Middle frontal gyrus (tissue), 1 donor: ENCODE data around the gene RASD1.
"Not testable (repeated sequence)": the region's sequence is repeated elsewhere in the genome, so short reads cannot be mapped to it uniquely, and the experiment has no call there.

Source experiments
- DNase-seq: peaks from one replicate; pipeline ENCODE4 v3.0.0-alpha.2; 2015; ENCODE audit warnings: low spot score; ENCODE audit errors: extremely low spot score

The RASD1 gene

DNA sequence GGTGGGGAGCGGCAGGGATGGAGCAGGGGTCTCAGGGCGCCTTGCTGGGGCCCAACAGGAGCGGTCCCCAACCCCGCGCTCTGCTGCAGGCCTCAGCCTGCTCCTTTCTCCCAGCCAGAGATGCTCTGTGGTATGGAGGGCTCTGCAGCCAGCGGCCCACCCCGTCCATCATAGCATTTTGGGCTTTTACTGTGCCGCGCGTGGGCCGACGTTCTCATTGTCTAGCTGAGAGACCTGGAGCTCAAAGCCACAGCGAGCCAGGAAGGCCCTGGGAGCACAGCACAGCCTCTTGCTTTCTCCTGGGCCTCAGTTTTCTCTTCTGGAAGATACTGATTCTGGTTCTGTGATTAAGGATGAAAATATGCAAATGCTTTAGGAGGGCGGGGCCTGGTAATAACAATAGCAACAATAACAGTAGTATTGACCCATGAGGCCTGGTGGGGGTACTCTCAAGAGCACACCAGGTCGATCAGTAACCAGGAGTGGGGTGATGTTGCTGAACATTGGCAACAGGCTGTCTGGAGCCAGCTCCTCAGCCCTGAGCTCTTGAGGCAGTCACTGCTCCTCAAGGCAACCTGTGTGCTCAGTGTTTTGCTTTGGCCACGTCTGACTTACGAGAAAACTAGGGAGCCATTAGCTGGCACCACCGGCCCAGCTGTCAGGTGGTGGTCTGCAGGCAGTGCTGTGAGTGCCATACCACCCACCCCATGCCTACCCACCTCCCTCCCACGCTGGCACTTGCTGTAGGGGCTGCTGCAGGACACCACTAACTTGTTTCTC lies 1.1 kb upstream of the RASD1 start:
- no peak for DNase-seq

DNA sequence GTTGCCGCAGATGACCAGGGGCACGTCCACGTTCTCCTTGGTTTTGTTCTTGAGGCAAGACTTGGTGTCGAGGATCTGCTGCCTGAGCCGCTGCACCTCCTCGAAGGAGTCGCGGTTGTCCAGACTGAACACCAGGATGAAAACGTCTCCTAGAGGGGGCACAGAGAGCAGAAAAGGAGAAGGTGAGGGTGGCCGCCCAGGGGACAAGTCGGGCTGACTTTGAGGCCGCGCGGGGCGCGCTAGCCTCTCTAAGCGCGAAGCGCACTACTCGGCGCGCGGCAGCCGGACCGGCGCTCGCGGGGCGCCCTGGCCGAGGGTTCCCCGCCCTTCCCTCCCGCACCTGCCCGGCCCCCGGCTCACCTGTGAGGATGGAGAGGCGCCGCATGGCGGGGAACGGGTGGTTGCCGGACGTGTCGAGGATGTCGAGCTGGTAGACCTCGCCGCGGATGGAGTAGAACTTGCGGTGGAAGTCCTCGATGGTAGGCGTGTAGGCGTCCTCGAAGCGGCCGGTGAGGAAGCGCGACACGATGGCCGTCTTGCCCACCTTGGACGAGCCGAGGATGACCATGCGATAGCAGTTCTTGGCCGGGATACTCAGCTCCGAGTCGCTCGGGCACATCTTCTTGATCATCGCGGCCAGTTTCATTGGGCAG lies 533 bp downstream of the RASD1 start:
- DNase-seq: no peak

DNA sequence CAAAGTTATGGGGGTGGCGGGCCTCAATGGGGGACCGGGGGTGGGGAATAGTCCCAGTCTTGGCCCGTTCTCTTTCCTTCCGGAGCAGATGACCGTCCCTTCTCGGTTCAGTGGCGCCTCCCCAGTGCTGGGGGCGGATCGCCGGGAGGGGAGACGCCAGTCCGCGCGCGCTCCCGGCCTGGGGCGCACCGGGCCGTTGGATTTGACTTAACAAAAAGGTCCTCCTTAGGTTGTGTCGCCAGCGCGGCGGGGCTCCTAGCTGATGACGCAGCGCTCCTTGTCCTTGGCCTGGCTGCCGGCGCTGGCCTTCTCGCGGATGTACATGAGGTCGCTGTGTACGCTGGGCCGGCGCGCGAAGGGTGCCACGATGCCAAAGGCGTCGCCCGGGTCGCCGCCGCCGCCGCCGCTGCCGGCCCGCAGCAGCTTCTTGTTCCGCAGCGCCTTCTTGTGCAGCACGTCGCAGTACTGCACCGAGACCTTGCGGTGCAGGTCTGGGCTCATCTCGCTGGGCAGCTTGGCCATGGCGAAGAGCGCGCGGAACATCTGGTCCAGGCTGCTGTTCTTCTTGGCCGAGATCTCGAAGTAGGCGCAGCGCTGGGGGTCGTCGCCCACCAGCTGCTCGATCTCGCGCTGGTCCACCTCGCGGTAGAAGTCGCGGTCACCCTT lies 1.2 kb downstream of the RASD1 start:
- no peak for DNase-seq

DNA sequence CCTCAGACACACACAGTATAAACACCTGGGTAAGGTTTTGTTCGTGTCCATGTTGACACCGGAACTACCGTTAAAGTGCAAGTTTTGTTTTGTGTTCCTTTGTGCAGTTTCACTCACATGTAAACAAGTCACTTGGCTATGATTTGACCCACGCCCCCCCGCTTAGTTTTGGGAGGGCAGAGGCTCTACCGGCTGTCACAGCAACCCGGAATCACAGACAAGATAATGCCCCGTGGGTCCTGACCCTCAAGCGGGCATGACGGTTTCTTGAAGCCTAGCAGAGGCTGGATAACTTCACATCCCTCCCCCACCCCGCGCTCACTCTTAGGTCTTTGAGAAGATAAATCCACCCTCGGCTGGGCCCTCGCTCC lies 1.7 kb downstream of the RASD1 start:
- no peak for DNase-seq

DNA sequence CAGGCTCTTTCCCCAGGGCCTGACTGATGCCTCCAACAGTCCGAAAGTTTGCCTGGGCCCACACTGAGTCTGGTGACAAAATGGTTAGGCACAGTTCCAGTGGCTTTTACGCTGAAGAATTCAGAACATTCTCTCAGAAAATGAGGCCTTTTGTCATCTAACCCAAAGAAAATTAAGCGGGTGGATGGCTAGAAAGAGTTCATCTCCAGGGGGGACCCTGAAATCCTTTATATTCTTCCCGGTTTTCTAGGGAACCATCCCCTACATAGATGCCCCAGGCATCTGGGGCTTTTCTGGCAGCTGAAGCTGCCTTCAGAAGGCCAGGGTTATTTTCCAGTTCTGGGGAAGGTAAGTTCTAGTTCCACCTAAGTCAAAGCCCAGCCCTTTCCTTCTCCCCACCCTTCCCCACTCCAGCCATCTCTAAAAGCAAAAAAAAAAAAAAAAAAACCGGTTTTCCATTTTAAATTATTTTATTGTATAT lies 2.2 kb downstream of the RASD1 start:
- DNase-seq: no peak

DNA sequence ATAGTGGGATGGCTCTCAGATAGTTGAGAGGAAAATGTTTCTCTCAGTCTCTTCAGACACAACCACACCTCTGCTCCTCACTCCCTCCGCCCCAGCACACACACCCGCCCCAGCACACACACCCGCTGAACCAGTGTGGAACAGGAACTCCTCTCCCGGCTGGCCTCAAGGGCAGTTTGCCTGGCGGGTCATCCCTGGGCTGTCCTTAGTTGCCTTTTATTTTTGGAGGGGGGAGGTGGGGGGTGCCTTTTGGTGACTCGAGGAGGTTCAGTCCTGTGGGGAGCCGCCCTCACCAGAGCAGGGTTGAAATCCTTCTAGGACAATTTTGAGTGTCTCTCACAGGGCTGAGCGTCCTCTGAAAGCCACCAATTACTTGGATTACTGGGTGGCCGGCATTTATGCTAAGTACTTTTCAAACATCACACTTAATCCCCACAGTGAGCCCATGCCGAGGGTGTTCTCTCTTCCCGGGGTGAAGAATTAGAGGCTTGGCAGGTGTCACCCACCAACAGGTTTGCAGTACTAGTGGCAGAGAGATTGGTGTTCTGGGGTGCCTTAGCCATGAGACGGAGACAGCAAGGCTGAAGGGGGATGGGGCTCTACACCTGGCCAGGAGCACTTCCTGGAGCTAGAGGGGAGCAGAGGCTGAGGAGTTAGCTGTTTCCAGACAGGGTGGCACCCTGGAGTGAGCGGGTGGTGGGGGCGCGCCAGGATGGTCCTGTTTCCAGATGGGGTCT lies 2.8 kb downstream of the RASD1 start:
- DNase-seq: no peak

DNA sequence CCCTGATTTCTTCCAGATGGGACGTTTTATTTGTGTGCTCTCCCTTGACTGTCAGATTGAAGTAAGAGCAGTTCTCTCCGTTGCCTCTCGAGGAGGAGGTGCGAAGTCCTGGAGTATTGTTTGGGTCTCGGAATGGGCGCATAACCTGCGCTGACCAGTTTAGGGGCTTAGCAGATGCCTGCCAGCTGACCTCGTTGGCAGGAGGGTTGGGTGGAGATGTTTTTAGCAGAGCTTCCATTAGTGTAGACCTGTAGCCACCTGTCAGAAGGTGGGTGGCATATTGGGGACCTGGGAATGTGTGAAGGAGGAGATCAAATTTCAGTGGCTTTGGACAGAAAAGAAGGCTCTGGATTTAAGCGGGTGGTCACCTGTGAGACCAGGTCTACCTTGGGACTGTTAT lies 3.6 kb downstream of the RASD1 start:
- no peak for DNase-seq

DNA sequence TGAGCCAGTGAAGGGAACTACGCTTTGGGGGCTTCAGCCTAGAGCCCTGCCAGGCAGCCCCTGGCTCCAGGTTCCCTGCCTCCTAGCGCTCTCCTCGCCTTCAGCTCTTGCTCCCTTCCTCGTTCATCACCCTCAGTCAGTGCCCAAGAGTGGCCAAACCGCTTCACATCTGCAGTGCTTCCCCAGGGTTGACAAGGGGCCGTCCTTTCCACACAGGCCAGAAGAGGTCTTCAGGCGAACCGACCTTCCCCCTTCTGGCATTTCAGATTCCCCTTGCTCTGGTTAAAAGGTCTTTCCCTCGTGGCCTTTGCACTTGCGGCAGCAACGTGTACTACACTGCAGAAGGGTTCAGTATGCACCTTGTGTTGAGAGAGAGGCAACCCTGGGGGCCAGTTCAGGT lies 4.1 kb downstream of the RASD1 start:
- no peak for DNase-seq

DNA sequence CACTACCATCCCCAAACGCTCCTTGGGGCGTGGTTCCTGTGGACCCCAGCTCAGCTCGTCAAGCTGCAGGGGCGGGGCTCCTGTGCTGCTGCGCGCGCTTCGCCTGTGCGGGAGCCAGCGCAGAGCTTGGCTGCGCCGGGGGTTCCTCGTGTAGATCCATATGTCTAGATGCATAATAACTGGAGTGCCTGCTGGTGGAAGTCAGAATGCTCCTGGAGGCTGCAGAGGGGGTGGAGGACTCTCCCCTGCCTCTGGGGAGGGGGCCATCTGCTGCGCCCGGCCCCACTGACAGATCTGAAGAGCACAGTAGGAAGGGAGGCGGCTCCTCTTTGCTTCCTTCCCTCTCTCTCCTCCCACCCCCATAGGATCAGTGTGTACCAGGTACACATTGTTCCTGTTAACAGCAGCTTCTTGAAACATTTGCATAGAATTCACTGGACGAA lies 4.6 kb downstream of the RASD1 start:
- DNase-seq: no peak

DNA sequence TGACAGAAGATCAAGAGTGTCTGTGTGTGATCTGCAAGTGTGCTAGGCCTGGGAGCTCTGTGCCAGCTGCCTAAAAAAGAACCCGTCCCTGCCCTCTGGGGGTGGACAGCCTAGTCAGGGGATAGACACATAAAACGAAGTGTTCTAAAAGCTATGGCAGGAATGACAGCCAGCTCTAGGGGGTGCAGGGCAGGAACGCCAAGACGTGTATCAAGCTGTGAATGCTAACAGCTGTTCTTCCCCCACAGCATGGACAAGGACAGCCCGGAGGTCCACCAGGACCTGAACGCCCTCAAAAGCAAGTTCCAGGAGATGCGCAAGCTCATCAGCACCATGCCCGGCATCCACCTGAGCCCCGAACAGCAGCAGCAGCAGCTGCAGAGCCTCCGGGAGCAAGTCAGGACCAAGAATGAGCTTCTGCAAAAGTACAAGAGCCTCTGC lies 5.1 kb downstream of the RASD1 start:
- no peak for DNase-seq

DNA sequence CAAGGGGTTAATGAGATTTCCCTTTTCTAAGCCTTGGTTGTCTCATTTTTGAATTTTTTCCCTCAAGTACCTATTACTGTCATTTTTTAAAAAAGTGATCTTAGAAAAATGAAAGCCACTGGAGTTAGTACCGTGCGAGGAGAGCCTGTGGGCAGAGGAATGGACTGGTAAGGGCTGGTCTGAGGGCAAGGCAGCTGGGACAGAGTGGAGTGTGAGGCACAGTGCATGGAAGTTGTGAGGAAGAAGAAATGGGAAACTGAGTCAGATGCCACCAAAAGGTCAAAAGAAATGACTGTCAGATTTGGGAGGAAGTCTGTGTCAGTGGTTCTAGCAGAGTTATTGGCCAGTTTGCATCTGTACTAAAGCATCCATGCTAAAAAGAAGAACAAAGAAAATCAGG lies 8.2 kb downstream of the RASD1 start:
- no peak for DNase-seq

DNA sequence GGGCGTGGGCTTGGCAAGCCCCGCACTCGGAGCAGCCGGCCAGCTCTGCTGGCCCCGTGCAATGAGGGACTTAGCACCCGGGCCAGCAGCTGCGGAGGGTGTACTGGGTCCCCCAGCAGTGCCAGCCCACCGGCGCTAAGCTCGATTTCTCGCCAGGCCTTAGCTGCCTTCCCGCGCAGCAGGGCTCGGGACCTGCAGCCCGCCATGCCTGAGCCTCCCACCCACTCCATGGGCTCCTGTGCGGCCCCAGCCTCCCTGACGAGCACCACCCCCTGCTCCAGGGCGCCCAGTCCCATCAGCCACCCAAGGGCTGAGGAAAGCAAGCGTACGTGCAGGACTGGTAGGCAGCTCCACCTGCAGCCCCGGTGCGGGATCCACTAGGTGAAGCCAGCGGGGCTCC lies 9.8 kb downstream of the RASD1 start:
- not testable (repeated sequence) for DNase-seq

DNA sequence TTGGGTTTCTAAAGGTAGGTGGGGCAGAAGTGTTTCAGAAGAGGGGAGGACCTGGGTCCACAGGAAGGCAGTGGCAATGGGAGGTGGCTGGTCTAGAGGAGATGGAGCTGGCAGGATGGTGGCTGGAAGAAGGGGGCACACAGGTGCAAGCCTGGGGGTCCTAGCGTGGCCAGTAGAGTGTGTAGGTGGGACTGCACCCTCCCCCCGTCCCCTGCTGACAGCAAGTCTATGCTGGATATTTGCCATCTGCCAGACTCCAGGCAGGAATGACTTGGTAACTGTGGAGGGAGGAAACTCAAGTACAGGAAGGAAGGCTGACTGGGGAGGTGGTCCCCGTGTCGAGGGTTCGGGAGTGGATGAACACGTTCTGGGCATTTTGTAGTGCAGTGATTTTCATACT lies 10.8 kb downstream of the RASD1 start:
- no peak for DNase-seq

DNA sequence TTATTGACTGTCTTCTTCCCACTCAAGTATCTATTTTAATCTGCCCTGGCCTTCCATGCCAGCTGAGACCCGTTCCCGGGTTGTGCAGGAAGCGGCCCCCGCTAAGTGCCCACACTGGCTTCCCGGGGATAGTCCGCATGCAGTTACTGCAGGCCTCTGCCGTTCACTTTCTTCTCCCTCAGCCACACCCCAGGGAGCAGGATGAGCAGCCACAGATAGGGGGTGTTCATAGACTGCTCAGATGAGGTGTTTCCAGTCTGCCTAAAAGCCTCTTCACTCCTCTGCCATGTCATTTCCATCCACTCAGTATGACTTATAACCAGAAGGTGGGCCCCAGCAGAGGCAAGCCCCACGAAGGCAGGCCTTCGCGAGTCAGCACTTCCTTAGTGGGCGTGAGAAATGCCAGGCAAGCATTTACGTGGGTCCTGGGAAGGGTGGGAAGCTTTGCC lies 11.7 kb downstream of the RASD1 start:
- DNase-seq: no peak

DNA sequence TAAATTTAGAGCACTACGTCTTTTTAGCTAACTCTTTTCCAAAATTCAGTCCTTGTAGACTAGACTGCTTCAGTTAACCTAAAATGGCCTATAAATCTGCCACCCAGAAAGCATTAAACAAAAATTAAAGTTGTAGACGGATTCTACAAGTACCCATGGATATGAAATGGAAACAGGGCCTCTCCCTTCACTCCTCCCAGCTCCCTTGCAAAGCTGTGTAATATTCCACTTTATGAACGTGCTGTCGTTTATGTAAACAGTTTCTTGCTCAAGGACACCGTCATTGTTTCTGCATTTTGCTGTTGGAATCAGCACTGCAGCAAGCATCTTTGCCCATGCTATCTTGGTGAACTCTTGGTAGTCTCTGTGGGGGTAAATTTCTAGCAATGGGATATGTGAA lies 14.3 kb downstream of the RASD1 start:
- DNase-seq: no peak

DNA sequence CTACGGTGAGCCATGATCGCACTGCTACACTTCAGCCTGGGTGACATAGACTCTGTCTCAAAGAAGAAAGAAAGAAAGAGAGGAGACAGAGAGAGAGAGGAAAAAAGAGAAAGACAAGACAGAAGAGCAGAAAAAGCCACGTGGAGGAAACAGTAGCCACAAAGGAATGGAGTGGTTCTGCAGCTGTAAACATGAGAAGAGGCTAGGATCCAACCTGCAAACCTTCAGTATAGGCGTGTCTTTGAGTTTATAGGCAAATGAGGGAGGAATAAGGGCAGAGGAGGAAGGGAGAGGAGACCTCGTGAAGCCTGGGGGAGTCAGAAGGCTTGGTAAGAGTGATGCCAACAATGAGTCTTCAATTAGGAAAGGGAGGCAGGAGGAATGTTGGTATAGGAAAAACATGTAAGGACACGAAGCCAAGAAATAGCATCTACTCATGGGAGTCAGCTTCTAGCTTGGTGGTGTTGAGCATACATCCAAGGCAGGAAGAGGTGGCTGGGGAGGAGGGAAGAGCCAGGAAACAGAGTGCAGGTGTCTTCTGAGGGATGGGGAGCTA lies 15.5 kb downstream of the RASD1 start:
- no peak for DNase-seq

DNA sequence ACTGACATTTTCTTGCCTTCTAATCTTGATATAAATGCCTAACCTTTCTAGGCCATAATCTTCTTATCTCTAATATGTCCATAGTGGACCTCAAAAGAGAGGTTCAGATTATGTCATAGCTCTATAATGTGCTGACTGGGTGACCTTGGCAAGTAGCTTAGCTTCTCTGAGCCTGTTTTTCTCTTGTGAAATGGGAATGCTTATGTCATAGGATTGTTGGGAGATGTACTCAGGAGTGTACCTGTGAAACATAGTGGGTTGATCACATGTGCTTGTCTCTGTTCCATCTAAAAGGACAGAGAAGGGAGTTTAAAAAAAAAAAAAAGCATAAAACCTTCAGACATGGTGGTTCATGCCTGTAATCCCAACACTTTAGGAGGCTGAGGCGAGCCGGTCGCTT lies 17.0 kb downstream of the RASD1 start:
- no peak for DNase-seq

DNA sequence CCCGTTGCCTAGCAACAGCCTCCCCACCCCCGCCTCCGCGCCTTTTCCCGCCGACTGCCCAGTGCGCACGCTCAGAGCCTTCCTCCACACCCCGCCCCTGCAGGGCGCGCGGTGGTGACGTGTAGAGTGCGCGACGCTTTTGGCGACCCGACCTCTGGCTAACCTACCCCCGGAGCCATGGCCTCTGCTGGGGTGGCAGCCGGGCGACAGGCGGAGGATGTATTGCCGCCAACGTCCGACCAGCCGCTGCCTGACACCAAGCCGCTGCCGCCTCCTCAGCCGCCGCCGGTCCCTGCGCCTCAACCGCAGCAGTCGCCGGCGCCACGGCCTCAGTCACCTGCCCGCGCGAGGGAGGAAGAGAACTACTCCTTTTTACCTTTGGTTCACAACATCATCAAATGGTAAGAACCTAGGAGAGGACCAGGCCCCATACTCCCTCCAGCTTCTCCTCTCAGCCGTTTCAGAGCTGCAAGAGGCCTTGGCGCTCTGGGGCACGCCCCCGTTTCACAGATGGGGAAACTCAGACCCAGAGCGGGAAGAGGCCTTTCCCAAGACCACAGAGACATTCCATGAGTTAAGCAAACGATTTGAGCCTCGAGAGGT lies 19.2 kb downstream of the RASD1 start, which contains the start of gene MED9:
MED9 (plus strand) TSS at position 136 of the 603 bp plus-strand sequence; CDS start at position 178, 42 bp downstream.
- DNase-seq: peak; percentile 85

DNA sequence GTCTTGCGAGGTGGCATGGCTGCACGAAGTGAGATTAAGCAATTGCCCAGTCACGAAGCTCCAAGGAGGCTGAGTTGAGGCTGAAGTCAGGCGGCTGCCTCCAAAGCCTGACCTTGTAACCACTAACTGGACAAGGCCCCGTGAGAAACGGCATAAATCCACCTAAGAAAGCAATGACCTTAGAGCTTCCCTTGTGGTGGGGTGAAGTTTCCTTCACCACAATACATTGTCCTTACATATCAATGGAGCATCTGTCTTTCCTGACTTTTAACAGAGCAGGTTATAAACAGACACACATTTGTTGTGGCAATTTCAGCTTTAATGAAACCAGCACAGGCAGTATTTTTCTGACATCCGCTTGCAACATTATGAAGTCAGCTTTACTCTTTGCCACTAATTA lies 21.9 kb downstream of the RASD1 start:
- DNase-seq: no peak

DNA sequence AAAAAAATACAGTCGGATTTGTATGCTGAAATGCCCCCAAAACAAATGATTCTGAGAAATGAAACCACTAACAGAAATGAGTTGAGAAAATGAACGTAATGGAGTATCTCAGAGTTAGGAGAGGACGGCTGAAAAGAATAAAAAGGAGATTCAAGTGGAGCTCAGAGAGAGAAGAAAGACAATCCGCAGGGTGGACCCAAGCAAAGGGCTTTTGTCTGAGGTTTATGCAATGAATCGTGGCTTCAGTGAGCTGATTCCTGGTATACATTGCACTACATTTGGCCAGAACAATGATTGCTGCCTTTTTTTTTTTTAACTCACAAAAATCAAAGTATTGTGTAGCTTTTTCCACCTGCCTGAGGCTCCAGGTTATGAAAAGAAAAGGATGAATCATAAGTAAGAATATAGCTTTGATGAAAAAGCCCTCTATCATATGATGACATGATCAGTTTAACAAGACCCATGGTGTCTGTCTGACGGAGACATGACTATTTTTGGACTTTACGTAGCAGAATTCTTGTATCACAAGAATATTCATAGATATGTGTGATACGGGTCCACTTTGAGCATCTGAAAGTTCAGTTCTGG lies 23.8 kb downstream of the RASD1 start:
- DNase-seq: no peak
